Vagina (tissue), 2 donors: Measurements from ENCODE around the gene ETV2.
"Not testable (repeated sequence)": the region's sequence is repeated elsewhere in the genome, so short reads cannot be mapped to it uniquely, and the experiment has no call there.

Experiments used
- POLR2A ChIP-seq, 2 donors: fragments of 450-650 bp; IDR thresholded peaks; one replicate each; pipeline ENCODE4 v1.6.1; 2017; ENCODE audit warnings: antibody characterized with exemption in 2 of 2, mild to moderate bottlenecking in 2 of 2, moderate library complexity in 2 of 2
- POLR2AphosphoS5 ChIP-seq, 2 donors: sonication (generic); formaldehyde crosslinking; IDR thresholded peaks; one replicate each; pipeline ENCODE4 v1.9.0; 2017; ENCODE audit warnings: antibody characterized with exemption in 2 of 2, mild to moderate bottlenecking in 2 of 2, low read depth in 1 of 2; ENCODE audit not compliant: insufficient read depth in 1 of 2
- TF ChIP-seq, protein P1 (sequence below), 3 experiments: fragments of 450-650 bp in 2 of 3; fragments of 200-600 bp in 1 of 3; sonication (generic) in 1 of 3; IDR thresholded peaks; one replicate each; pipeline ENCODE4 v1.5.1; 2017 to 2019; ENCODE audit warnings: antibody characterized with exemption in 3 of 3, mild to moderate bottlenecking in 2 of 3, moderate library complexity in 2 of 3

DNA sequence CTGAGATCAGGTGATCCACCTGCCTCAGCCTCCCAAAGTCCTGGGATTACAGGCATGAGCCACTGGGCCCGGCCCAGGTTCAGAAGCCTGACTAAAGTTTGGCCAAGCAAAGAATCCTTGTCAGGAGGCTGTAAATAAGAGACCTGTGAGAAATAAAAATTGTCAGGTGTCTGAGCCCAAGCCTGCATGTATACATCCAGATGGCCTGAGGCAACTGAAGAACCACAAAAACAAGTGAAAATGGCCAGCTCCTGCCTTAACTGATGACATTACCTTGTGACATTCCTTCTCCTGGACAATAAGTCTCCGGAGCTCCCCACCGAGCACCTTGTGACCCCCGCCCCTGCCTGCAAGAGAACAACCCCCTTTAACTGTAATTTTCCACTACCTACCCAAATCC is 37.1 kb upstream of the ETV2 start:
- TF ChIP-seq, protein P1, sequence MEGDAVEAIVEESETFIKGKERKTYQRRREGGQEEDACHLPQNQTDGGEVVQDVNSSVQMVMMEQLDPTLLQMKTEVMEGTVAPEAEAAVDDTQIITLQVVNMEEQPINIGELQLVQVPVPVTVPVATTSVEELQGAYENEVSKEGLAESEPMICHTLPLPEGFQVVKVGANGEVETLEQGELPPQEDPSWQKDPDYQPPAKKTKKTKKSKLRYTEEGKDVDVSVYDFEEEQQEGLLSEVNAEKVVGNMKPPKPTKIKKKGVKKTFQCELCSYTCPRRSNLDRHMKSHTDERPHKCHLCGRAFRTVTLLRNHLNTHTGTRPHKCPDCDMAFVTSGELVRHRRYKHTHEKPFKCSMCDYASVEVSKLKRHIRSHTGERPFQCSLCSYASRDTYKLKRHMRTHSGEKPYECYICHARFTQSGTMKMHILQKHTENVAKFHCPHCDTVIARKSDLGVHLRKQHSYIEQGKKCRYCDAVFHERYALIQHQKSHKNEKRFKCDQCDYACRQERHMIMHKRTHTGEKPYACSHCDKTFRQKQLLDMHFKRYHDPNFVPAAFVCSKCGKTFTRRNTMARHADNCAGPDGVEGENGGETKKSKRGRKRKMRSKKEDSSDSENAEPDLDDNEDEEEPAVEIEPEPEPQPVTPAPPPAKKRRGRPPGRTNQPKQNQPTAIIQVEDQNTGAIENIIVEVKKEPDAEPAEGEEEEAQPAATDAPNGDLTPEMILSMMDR (IDR thresholded peaks at IDR 0.05) = not testable (repeated sequence)
- TF ChIP-seq POLR2A (IDR thresholded peaks at IDR 0.05); POLR2AphosphoS5 (IDR thresholded peaks at IDR 0.05; ENCODE audit: insufficient read depth in 1 of 2, low read depth in 1 of 2): not testable (repeated sequence)
